ENCODE data around the gene DACT2. TPM values are rescaled to one million over a fixed set of nuclear protein-coding genes. Genes with fewer than 3 reads are reported as not detected.
"Not testable (repeated sequence)": the region's sequence is repeated elsewhere in the genome, so short reads cannot be mapped to it uniquely, and the experiment has no call there.

The DACT2 gene
- polyA plus RNA-seq, 3 donors = 16.1 to 17.5 (median 17.3) TPM

- DNase-seq (ENCODE audit: low read depth in 3 of 3, low spot score in 2 of 3) = no peak
These were observed 14.4 kb downstream of the DACT2 start for GRCh38 chr6:168305096-168305749.

- DNase-seq (ENCODE audit: low read depth in 3 of 3, low spot score in 2 of 3) = no peak
These were observed 14.9 kb downstream of the DACT2 start for GRCh38 chr6:168304752-168305015.

- DNase-seq (ENCODE audit: low read depth in 3 of 3, low spot score in 2 of 3) = no peak
These were observed 15.4 kb downstream of the DACT2 start for GRCh38 chr6:168303982-168304751.

- DNase-seq (ENCODE audit: low read depth in 3 of 3, low spot score in 2 of 3) = no peak
These were observed 17.0 kb downstream of the DACT2 start for GRCh38 chr6:168302534-168302933.

- DNase-seq (ENCODE audit: low read depth in 3 of 3, low spot score in 2 of 3) = no peak
These were observed 17.8 kb downstream of the DACT2 start for GRCh38 chr6:168301648-168302398.

GRCh38 chr6:168300975-168301647 lies 18.5 kb downstream of the DACT2 start:
- no peak for DNase-seq (ENCODE audit: low read depth in 3 of 3, low spot score in 2 of 3)

GRCh38 chr6:168299541-168300511 lies 19.8 kb downstream of the DACT2 start:
- DNase-seq (ENCODE audit: low read depth in 3 of 3, low spot score in 2 of 3) = no peak

GRCh38 chr6:168297643-168298042 lies 21.9 kb downstream of the DACT2 start:
- DNase-seq (ENCODE audit: low read depth in 3 of 3, low spot score in 2 of 3) = no peak

- DNase-seq (ENCODE audit: low read depth in 3 of 3, low spot score in 2 of 3) = no peak
These were observed 24.7 kb downstream of the DACT2 start for GRCh38 chr6:168294901-168295300.

GRCh38 chr6:168293636-168294530 lies 25.7 kb downstream of the DACT2 start:
- DNase-seq (ENCODE audit: low read depth in 3 of 3, low spot score in 2 of 3) = no peak

GRCh38 chr6:168292826-168293225 lies 26.8 kb downstream of the DACT2 start:
- DNase-seq (ENCODE audit: low read depth in 3 of 3, low spot score in 2 of 3) = peak in 1 of 3 donors; percentile 68

GRCh38 chr6:168291450-168291849 lies 28.1 kb downstream of the DACT2 start:
- DNase-seq (ENCODE audit: low read depth in 3 of 3, low spot score in 2 of 3) = no peak

- no peak for DNase-seq (ENCODE audit: low read depth in 3 of 3, low spot score in 2 of 3)
These were observed 29.5 kb downstream of the DACT2 start for GRCh38 chr6:168290095-168290494.

GRCh38 chr6:168289571-168289962 lies 30.0 kb downstream of the DACT2 start:
- DNase-seq (ENCODE audit: low read depth in 3 of 3, low spot score in 2 of 3) = no peak

GRCh38 chr6:168288781-168289570 lies 30.6 kb downstream of the DACT2 start:
- DNase-seq (ENCODE audit: low read depth in 3 of 3, low spot score in 2 of 3) = no peak

GRCh38 chr6:168287460-168287859 lies 32.1 kb downstream of the DACT2 start:
- DNase-seq (ENCODE audit: low read depth in 3 of 3, low spot score in 2 of 3) = not testable (repeated sequence)

GRCh38 chr6:168286771-168287446 lies 32.7 kb downstream of the DACT2 start:
- not testable (repeated sequence) for DNase-seq (ENCODE audit: low read depth in 3 of 3, low spot score in 2 of 3)

GRCh38 chr6:168286116-168286515 lies 33.5 kb downstream of the DACT2 start:
- DNase-seq (ENCODE audit: low read depth in 3 of 3, low spot score in 2 of 3) = no peak
